Ovary (tissue), 3 donors: ENCODE measurements around the gene OR52E2.
"Not testable (repeated sequence)": the region's sequence is repeated elsewhere in the genome, so short reads cannot be mapped to it uniquely, and the experiment has no call there.

Experiments used
- EP300 ChIP-seq: sonication (generic); formaldehyde crosslinking; IDR thresholded peaks from one replicate; pipeline ENCODE4 v1.6.1; 2017; ENCODE audit warnings: antibody characterized with exemption
- POLR2A ChIP-seq: fragments of 450-650 bp; IDR thresholded peaks from one replicate; pipeline ENCODE4 v1.6.1; 2017; ENCODE audit warnings: antibody characterized with exemption, mild to moderate bottlenecking, moderate library complexity
- TF ChIP-seq, protein P1 (sequence below), 3 donors: fragments of 450-650 bp in 2 of 3; fragments of 200-600 bp in 1 of 3; IDR thresholded peaks; one replicate each; pipeline versions ENCODE4 v1.5.1 to v1.8.0; 2016 to 2022; ENCODE audit warnings: antibody characterized with exemption in 3 of 3, mild to moderate bottlenecking in 1 of 3
- donor health status: DM: no; HTN: no; CAD: no.

DNA sequence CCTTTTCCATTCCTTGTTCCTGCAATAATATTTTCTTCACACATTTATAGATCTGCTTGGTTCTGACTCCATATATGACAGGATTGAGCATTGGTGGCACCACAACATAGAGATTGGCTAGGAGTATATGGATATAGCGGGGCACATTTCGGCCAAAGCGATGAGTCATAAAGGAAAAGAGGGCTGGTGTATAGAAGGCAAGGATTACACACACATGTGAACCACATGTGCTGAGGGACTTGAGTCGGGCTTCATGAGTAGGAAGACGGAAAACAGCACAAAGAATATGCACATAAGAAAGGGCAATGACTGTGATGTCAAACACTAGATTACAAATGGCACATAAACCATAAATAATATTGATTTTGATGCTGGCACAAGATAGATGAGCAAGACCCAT is 748 bp downstream of the OR52E2 start:
- not testable (repeated sequence) for TF ChIP-seq EP300, POLR2A
- TF ChIP-seq, protein P1, sequence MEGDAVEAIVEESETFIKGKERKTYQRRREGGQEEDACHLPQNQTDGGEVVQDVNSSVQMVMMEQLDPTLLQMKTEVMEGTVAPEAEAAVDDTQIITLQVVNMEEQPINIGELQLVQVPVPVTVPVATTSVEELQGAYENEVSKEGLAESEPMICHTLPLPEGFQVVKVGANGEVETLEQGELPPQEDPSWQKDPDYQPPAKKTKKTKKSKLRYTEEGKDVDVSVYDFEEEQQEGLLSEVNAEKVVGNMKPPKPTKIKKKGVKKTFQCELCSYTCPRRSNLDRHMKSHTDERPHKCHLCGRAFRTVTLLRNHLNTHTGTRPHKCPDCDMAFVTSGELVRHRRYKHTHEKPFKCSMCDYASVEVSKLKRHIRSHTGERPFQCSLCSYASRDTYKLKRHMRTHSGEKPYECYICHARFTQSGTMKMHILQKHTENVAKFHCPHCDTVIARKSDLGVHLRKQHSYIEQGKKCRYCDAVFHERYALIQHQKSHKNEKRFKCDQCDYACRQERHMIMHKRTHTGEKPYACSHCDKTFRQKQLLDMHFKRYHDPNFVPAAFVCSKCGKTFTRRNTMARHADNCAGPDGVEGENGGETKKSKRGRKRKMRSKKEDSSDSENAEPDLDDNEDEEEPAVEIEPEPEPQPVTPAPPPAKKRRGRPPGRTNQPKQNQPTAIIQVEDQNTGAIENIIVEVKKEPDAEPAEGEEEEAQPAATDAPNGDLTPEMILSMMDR (IDR thresholded peaks at IDR 0.05) = not testable (repeated sequence)
